ENCODE data around the gene SPECC1.

SPECC1 gene

GRCh38 chr17:20085283-20085845 lies 76.2 kb downstream of the SPECC1 start:
- H3K36me3 ChIP-seq (ENCODE audit: control insufficient read depth, insufficient read depth, low read length), result no peaks in the 10 kb centered on the region
- no peak for DNase-seq (ENCODE audit: extremely low read depth, insufficient read length)
- H3K27me3 ChIP-seq (replicated peaks; ENCODE audit: control insufficient read depth, insufficient read depth, low read length), result no peaks in the 10 kb centered on the region
- no peak for TF ChIP-seq CTCF (IDR thresholded peaks at IDR 0.05; ENCODE audit: insufficient read depth, low read length, poor library complexity, severe bottlenecking)
- no peak overlapping the region for H3K4me3 ChIP-seq (replicated peaks; ENCODE audit: low read depth, low read length)

GRCh38 chr17:20086416-20087076 lies 77.4 kb downstream of the SPECC1 start:
- Histone ChIP-seq H3K27me3 (replicated peaks; ENCODE audit: control insufficient read depth, insufficient read depth, low read length) (no peaks in the 10 kb centered on the region), H3K36me3 (ENCODE audit: control insufficient read depth, insufficient read depth, low read length) (no peaks in the 10 kb centered on the region), H3K4me3 (replicated peaks; ENCODE audit: low read depth, low read length) (no peak overlapping the region)
- no peak for DNase-seq (ENCODE audit: extremely low read depth, insufficient read length)
- TF ChIP-seq CTCF (IDR thresholded peaks at IDR 0.05; ENCODE audit: insufficient read depth, low read length, poor library complexity, severe bottlenecking), result no peak

DNA sequence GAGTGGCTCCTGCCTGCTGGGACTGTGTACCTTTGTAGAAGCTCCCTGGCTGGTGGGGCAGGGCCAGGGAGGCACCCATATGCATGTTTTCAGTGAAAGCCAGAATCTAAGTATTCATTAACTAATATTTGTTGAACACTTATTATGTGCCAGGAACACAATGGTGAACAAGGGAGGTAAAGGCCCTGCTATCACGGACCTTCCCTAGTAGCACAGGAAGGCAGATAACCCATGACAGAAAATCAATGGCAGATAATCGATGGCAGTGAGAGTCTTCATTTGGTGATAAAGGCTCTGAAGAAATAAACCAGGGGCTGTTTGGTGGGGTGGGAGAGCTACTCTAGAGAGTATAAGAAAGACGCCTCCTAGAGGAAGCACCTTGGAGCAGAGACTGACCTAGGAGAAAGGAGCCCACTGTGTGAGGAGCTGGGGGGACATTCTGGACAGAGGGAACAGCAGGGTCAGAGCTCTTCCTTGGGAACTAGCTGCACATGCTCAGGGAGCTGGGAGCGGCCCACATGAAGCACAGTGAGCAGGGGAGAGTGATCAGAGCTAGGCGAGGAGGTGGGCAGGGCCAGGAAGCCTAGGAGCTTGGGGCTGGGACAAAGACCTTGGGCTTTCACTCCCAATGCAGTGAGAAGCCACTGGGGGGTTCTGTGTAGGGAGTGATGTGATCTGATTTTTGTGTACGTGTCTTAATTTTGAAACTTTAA lies 78.5 kb downstream of the SPECC1 start:
- no peak for TF ChIP-seq CTCF (IDR thresholded peaks at IDR 0.05; ENCODE audit: insufficient read depth, low read length, poor library complexity, severe bottlenecking)
- Histone ChIP-seq H3K4me3 (replicated peaks; ENCODE audit: low read depth, low read length) (no peak overlapping the region), H3K27me3 (replicated peaks; ENCODE audit: control insufficient read depth, insufficient read depth, low read length) (no peaks in the 10 kb centered on the region), H3K36me3 (ENCODE audit: control insufficient read depth, insufficient read depth, low read length) (no peaks in the 10 kb centered on the region)
- no peak for DNase-seq (ENCODE audit: extremely low read depth, insufficient read length)

DNA sequence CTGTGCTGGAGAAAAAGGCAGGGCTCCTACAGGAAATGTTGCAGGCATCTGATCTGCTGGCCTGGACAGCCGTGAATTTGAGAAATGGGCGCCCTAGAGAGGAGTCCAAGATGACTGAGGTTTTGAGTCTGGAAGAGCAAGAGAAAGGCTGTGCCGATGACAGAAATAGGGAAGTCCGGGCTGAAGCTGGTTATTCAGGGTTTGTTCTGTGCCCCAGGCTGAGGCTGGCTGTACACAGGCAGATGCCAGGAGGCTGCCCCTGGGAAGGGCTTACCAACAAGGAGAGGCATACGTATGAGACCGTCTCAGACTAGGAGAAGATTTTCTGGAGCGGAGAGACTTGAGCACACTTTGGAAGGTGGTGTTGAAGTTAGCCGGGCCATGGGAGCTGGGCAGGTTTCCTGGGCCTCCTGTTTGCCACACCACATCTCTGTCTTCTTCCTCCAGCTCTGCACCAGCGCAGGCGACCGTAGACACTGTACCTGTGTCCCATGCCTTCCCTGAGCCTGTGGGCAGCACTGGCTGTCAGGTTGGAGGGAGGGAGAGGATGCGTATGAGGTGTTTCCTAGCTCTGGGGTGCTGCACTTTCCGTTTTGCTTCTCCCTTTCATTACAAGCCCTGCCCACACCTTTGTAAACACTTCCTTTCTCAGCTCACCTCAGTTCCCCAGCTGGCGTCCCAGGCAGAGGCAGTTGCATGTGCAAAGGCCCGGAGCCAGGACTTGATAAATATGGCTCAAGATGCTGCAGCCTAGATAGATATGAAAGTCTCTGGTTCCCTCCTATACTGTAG lies 80.8 kb downstream of the SPECC1 start:
- Histone ChIP-seq H3K4me3 (replicated peaks; ENCODE audit: low read depth, low read length) (no peak overlapping the region), H3K27me3 (replicated peaks; ENCODE audit: control insufficient read depth, insufficient read depth, low read length) (no peaks in the 10 kb centered on the region), H3K36me3 (ENCODE audit: control insufficient read depth, insufficient read depth, low read length) (no peaks in the 10 kb centered on the region)
- TF ChIP-seq CTCF (IDR thresholded peaks at IDR 0.05; ENCODE audit: insufficient read depth, low read length, poor library complexity, severe bottlenecking), result no peak
- DNase-seq (ENCODE audit: extremely low read depth, insufficient read length), result no peak

- DNase-seq (ENCODE audit: extremely low read depth, insufficient read length), result no peak
- Histone ChIP-seq H3K36me3 (ENCODE audit: control insufficient read depth, insufficient read depth, low read length) (no peaks in the 10 kb centered on the region), H3K4me3 (replicated peaks; ENCODE audit: low read depth, low read length) (no peak overlapping the region), H3K27me3 (replicated peaks; ENCODE audit: control insufficient read depth, insufficient read depth, low read length) (no peaks in the 10 kb centered on the region)
- no peak for TF ChIP-seq CTCF (IDR thresholded peaks at IDR 0.05; ENCODE audit: insufficient read depth, low read length, poor library complexity, severe bottlenecking)
Measured at GRCh38 chr17:20091174-20092029, 82.2 kb downstream of the SPECC1 start.
